ENCODE results near the gene LCN9.

GRCh38 chr9:135703726-135704125 lies 40.6 kb downstream of the LCN9 start:
- TF ChIP-seq CTCF (IDR thresholded peaks at IDR 0.05), result no peak
- TF ChIP-seq SIN3A (IDR thresholded peaks at IDR 0.05; ENCODE audit: borderline replicate concordance, insufficient read depth, low read depth, low read length), result no peak
- no peak for TF ChIP-seq POLR2AphosphoS5 (IDR thresholded peaks at IDR 0.05; ENCODE audit: low read depth, low read length)
- no peak for TF ChIP-seq REST (IDR thresholded peaks at IDR 0.05; ENCODE audit: insufficient read depth in 1 of 2, low read depth in 2 of 2, low read length in 1 of 2)
- no peak for TF ChIP-seq TCF7L2 (IDR thresholded peaks at IDR 0.05; ENCODE audit: low read depth, low read length)

All from Panc1 (cell line).